ENCODE results near the gene CDC42EP2.
"Not testable (repeated sequence)": the region's sequence is repeated elsewhere in the genome, so short reads cannot be mapped to it uniquely, and the experiment has no call there.

CDC42EP2 gene

GRCh38 chr11:65321076-65321475, 6.4 kb downstream of the CDC42EP2 start:
- no peak for DNase-seq

GRCh38 chr11:65321828-65322485, 7.3 kb downstream of the CDC42EP2 start:
- no peak for DNase-seq

- DNase-seq = no peak
Observed at GRCh38 chr11:65323813-65324212, 9.1 kb downstream of the CDC42EP2 start.

GRCh38 chr11:65325435-65325834, 10.8 kb downstream of the CDC42EP2 start:
- no peak for DNase-seq

GRCh38 chr11:65327021-65327420, 12.4 kb downstream of the CDC42EP2 start:
- DNase-seq = no peak

- DNase-seq = no peak
Observed at GRCh38 chr11:65329478-65329877, 14.8 kb downstream of the CDC42EP2 start.

- peak; percentile 87 for DNase-seq
Observed at GRCh38 chr11:65329944-65330403, 15.3 kb downstream of the CDC42EP2 start.

- no peak for DNase-seq
Observed at GRCh38 chr11:65330544-65330943, 15.9 kb downstream of the CDC42EP2 start.

- not testable (repeated sequence) for DNase-seq
Observed at GRCh38 chr11:65332591-65332990, 17.9 kb downstream of the CDC42EP2 start.

- no peak for DNase-seq
Observed at GRCh38 chr11:65334696-65335295, 20.1 kb downstream of the CDC42EP2 start.

- DNase-seq = no peak
Observed at GRCh38 chr11:65338676-65339075, 24.0 kb downstream of the CDC42EP2 start.

GRCh38 chr11:65340226-65340625, 25.6 kb downstream of the CDC42EP2 start:
- DNase-seq = no peak

GRCh38 chr11:65341856-65342255, 27.2 kb downstream of the CDC42EP2 start:
- no peak for DNase-seq

- DNase-seq = no peak
Observed at GRCh38 chr11:65351511-65351910, 36.8 kb downstream of the CDC42EP2 start.

GRCh38 chr11:65352783-65353182, 38.1 kb downstream of the CDC42EP2 start:
- no peak for DNase-seq

GRCh38 chr11:65353376-65353775, 38.7 kb downstream of the CDC42EP2 start:
- no peak for DNase-seq

- DNase-seq = no peak
Observed at GRCh38 chr11:65353900-65354264, 39.2 kb downstream of the CDC42EP2 start.

- peak; percentile 98 for DNase-seq
Observed at GRCh38 chr11:65354265-65355012, 39.8 kb downstream of the CDC42EP2 start, which contains the start of gene TIGD3. Gene TIGD3 (plus strand): TSS chr11:65354751. CDS start chr11:65355809, 1,058 bp downstream.

GRCh38 chr11:65355013-65355775, 40.5 kb downstream of the CDC42EP2 start:
- DNase-seq = peak; percentile 83

- DNase-seq = no peak
Observed at GRCh38 chr11:65355776-65356393, 41.2 kb downstream of the CDC42EP2 start.

- DNase-seq = no peak
Observed at GRCh38 chr11:65356394-65356972, 41.8 kb downstream of the CDC42EP2 start.

- no peak for DNase-seq
Observed at GRCh38 chr11:65357856-65358356, 43.2 kb downstream of the CDC42EP2 start.
